ENCODE measurements around the gene ALMS1.

GRCh38 chr2:73366060-73366459 is 19.6 kb upstream of the ALMS1 start:
- TF ChIP-seq MLX (CRISPR knock-in tag; conservative IDR thresholded peaks at IDR 0.05) (no peak), POLR2AphosphoS5 (IDR thresholded peaks at IDR 0.05; ENCODE audit: control insufficient read depth, insufficient read depth, low read depth, low read length) (no peak), TAF1 (IDR thresholded peaks at IDR 0.05; ENCODE audit: control insufficient read depth, extremely low read depth, insufficient read depth, low read length, severe bottlenecking) (no peak), CTCF (IDR thresholded peaks at IDR 0.05 in 2 of 3, conservative IDR thresholded peaks at IDR 0.05 in 1 of 3; ENCODE audit: insufficient read depth in 2 of 3, low read depth in 1 of 3, low read length in 3 of 3) (no peak), FIP1L1 (IDR thresholded peaks at IDR 0.05; ENCODE audit: low read depth, low read length, poor library complexity, severe bottlenecking) (no peak), RAD21 (CRISPR knock-in tag; conservative IDR thresholded peaks at IDR 0.05 in 1 of 2, IDR thresholded peaks at IDR 0.05 in 1 of 2) (no peak), IRF1 (CRISPR knock-in tag; IDR thresholded peaks at IDR 0.05; ENCODE audit: borderline replicate concordance) (no peak)

Data from K562 (cell line).